ENCODE measurements around the gene ZNF587.
"Not testable (repeated sequence)": the region's sequence is repeated elsewhere in the genome, so short reads cannot be mapped to it uniquely, and the experiment has no call there.

ZNF587 gene

GRCh38 chr19:57823155-57823554, 26.5 kb upstream of the ZNF587 start:
- DNase-seq (ENCODE audit: low read depth in 2 of 2): not testable (repeated sequence)

GRCh38 chr19:57823608-57824007, 26.1 kb upstream of the ZNF587 start:
- DNase-seq (ENCODE audit: low read depth in 2 of 2): not testable (repeated sequence)

- no peak for DNase-seq (ENCODE audit: low read depth in 2 of 2)
Observed at GRCh38 chr19:57825511-57825910, 24.1 kb upstream of the ZNF587 start.

- no peak for DNase-seq (ENCODE audit: low read depth in 2 of 2)
Observed at GRCh38 chr19:57829316-57829715, 20.3 kb upstream of the ZNF587 start.

GRCh38 chr19:57830071-57830602, 19.5 kb upstream of the ZNF587 start, which contains the start of gene ZNF587B:
Gene ZNF587B, plus strand, starts transcription at chr19:57830299. Its CDS starts 230 bp downstream, at chr19:57830529.
- DNase-seq (ENCODE audit: low read depth in 2 of 2): no peak

GRCh38 chr19:57836991-57837390, 12.7 kb upstream of the ZNF587 start:
- DNase-seq (ENCODE audit: low read depth in 2 of 2): not testable (repeated sequence)

GRCh38 chr19:57838622-57839191, 11.0 kb upstream of the ZNF587 start:
- not testable (repeated sequence) for DNase-seq (ENCODE audit: low read depth in 2 of 2)

GRCh38 chr19:57841122-57841763, 8.4 kb upstream of the ZNF587 start:
- DNase-seq (ENCODE audit: low read depth in 2 of 2): no peak

GRCh38 chr19:57847164-57847563, 2.5 kb upstream of the ZNF587 start:
- not testable (repeated sequence) for DNase-seq (ENCODE audit: low read depth in 2 of 2)

- DNase-seq (ENCODE audit: low read depth in 2 of 2): not testable (repeated sequence)
Observed at GRCh38 chr19:57849162-57849665, 445 bp upstream of the ZNF587 start.

GRCh38 chr19:57850553-57851017, 926 bp downstream of the ZNF587 start:
- peak in 1 of 2 donors; percentile 14 for DNase-seq (ENCODE audit: low read depth in 2 of 2)

- not testable (repeated sequence) for DNase-seq (ENCODE audit: low read depth in 2 of 2)
Observed at GRCh38 chr19:57851812-57852603, 2.3 kb downstream of the ZNF587 start.

- not testable (repeated sequence) for DNase-seq (ENCODE audit: low read depth in 2 of 2)
Observed at GRCh38 chr19:57854117-57854516, 4.5 kb downstream of the ZNF587 start.

GRCh38 chr19:57862351-57862750, 12.7 kb downstream of the ZNF587 start:
- not testable (repeated sequence) for DNase-seq (ENCODE audit: low read depth in 2 of 2)

GRCh38 chr19:57867868-57868492, 18.3 kb downstream of the ZNF587 start:
- DNase-seq (ENCODE audit: low read depth in 2 of 2): no peak

- DNase-seq (ENCODE audit: low read depth in 2 of 2): not testable (repeated sequence)
Observed at GRCh38 chr19:57869655-57870054, 20.0 kb downstream of the ZNF587 start.

- DNase-seq (ENCODE audit: low read depth in 2 of 2): no peak
Observed at GRCh38 chr19:57870225-57870624, 20.6 kb downstream of the ZNF587 start.

- DNase-seq (ENCODE audit: low read depth in 2 of 2): no peak
Observed at GRCh38 chr19:57872450-57872849, 22.8 kb downstream of the ZNF587 start.

- not testable (repeated sequence) for DNase-seq (ENCODE audit: low read depth in 2 of 2)
Observed at GRCh38 chr19:57873883-57874799, 24.5 kb downstream of the ZNF587 start.

- no peak for DNase-seq (ENCODE audit: low read depth in 2 of 2)
Observed at GRCh38 chr19:57886046-57886445, 36.4 kb downstream of the ZNF587 start.

Data from stimulated activated CD4-positive, alpha-beta T cell treated with anti-CD3 and anti-CD28 coated beads, Interleukin-4, amount 100 ng/mL, for 48 hours (primary cell).